HG03575 (cell line): ENCODE measurements around the gene LPCAT1.

Experiments
- ATAC-seq: cut with Tn5 transposase; IDR thresholded peaks from one replicate; pipeline ENCODE4 v1.9.1; 2021; ENCODE audit not compliant: unreplicated experiment, insufficient number of reproducible peaks, low FRiP score; ENCODE audit errors: extremely low read depth

The LPCAT1 gene

DNA sequence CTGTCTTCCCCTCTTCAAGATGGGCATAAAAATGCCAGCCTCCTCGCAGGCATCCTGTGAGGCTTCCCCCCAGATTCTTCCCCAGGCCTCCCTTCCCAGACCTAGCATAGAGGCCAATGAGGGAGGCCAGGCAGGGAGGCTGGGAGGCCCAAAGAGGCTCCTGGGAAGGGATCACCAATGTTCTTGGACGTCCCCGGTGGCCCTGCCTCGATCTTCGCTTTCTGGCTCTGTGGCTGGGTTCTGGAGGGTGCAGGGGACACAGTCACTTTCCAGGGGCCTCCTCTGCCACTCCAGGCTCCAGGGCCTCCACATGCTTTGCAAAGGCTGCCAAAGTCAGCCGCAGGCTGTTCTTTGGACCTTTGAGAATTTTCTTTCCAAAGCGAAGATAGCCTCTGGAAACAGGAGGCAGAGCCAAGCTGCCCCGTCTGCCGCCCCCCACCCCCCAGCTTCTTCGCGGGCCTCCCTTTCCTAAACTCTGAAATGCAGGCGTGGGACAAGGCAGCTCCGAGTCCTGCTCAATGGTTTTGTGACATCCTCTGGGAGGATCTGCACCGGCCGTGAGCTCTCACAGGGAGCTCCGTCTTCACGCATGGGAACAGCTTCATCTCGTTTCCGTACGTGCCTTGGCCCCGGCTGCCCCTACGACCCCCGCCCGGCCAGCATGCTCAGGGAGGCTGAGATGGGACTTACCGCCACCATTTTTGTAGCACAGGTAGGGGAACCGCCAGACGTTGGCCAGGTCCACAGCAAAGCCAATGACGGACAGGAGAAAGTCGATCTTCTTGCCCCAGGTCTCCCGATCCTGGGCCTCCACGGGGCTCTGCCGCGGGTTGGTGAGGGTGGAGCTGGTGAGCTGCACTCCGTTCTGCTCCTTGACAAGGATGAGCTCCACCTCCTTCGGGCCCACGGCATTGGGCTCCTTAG, 81.3 kb downstream of the LPCAT1 start:
- ATAC-seq, result no peak

DNA sequence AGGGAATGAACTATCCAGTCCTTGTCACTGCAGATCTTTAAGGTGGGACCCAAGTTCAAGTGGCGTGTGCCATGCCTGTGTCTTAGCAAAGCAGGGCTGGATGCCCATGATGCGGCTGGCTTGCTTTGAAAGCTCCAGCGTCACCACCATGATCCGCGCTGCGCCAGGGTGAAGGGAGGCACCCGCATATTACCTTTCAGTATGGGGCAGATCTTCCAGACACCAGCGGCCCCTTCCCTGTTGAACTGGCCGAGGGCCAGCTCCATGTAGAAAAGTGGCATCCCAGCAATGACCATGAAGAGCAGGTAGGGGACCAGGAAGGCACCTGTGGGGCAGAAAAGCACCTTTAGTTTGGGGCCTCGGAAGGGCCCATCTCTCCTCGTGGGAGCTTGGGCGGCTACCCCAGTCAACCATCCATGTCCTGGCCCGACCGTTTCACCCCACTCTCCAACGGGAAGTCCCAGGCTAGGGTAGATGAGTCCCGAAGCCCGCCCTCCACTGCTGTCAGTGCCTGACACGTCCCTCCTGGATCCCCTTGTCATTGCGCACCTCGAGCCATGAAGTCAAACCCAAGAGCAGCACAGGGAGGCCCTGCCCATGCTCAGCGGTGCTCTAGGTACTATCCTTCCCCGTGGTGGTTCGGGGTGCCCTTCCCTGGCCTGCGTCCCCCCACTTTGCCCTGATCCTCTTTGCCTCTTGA, 82.4 kb downstream of the LPCAT1 start:
- no peak for ATAC-seq

DNA sequence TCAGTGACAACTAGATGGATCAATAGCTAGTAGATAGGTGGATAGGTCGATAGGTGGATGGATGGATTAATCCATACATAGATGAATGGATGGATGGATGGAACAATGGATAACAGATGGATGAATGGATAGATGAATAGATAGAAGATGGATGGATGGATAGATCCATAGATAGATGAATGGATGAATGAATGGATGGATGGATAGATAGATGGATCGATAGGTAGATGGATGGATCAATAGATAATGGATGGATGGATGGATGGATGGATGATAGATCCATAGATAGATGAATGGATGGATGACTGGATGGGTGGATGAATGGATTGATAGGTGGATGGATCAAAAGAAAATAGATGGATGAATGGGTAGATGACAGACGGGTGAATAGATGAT, 83.7 kb downstream of the LPCAT1 start:
- no peak for ATAC-seq

DNA sequence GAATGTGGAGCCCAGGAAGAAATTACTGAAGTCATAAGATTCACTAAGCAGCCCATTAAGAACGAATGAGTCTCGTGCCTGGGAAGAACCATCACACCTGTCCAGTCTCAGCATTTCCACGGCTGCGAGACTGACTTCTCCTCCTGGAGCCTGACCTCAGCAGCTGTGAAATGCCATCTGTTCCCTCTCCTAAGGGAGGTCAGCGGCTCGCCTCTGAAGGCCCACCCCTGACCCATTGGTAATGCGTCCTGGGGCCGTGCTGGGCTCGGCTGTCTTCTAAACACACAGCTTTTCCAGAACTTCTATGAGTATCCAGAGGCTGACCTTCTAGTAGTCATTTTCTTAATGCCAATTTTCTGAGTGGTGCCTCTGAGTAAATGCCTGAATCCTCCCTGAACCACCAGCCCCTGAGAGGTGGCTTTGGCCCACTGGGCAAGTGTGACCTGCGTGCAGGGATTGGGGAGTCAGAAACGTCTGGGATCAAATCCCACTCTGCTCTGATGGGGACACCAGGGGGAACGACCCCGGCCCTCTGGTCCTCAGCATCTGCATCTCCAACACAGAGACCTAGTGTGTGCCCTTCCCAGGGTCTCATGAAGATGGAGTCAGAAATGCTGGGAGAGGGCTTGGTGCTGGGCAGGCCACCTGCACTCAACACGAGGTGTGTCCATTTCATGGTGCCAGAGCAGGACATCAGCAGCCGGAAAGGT, 84.2 kb downstream of the LPCAT1 start:
- ATAC-seq, result no peak

DNA sequence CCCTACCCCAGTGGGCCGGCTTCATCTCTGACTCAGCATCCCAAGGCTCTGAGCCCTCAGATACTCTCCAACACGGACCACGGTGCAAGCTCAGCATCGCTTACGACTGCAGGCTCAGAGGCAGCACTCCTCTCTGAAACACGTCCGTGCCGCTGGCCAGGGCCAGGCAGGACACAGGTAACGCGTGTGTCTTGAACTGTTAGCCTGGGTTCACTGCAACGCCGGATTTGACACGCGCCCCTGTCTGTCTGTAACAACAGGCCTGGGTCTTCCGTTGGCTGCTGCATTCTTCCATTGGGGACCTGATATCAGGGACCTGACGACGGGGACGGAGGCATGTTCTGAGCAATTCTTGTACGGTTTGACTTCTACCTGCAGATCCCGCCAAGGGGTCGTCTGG, 84.9 kb downstream of the LPCAT1 start:
- no peak for ATAC-seq

DNA sequence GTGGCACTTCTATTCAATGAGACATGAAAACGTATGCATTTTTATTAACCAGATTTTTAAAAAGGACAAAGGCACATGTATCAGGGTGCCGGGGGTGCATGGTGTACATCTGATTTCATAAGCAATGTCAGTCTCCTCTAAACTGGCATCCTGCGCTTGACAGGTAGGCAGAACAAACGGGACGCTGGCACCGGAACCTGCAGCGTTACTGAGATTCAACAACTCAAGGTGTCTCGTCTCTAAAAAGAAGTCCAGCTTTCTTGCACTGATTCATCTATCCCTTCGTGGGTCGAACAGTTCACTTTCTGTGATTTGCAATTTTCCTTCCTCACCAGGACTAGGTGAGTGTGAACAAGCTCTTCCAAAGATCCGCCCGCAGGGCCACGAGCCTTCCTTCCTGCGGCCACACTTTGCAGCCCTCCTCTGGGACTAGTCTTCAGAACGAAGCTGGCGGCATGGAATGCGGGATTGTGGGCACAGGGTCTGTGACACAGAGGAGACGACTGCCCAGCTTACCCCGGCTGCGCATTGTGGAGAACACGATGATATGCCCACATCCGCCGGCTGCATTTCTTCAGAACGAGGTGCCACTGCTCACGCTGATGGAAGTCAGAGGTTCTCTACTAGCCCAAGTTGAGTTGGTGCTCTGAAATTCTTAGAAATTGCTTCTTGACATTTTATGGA, 85.7 kb downstream of the LPCAT1 start:
- ATAC-seq, result no peak

GRCh38 chr5:1437226-1437829, 86.4 kb downstream of the LPCAT1 start:
- no peak for ATAC-seq

- ATAC-seq, result no peak
Observed at GRCh38 chr5:1436681-1437080, 87.1 kb downstream of the LPCAT1 start.

- no peak for ATAC-seq
Observed at GRCh38 chr5:1436036-1436435, 87.7 kb downstream of the LPCAT1 start.

DNA sequence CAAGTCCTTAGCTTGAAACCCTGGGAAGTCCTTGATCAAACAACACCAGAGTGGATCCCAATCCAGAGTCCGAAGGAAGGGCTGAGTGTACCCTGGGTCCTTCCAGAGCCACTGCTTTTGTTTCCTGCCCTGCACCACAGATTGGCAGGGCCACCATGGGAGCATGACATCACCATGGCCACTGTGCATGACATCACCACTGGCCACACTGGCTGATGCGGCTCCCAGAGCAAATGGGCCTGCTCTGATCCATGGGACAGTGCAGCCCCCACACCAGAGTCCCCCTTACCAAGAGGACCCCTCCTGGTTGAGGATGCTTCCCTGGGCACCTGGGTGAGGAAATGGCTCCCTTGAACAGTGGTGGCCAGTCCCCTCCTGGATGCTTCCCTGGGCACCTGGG, 88.4 kb downstream of the LPCAT1 start:
- no peak for ATAC-seq

- no peak for ATAC-seq
Observed at GRCh38 chr5:1432296-1432695, 91.5 kb downstream of the LPCAT1 start.

- ATAC-seq, result no peak
Observed at GRCh38 chr5:1431896-1432295, 91.9 kb downstream of the LPCAT1 start.

GRCh38 chr5:1431021-1431811, 92.5 kb downstream of the LPCAT1 start:
- ATAC-seq, result no peak

GRCh38 chr5:1430121-1430795, 93.5 kb downstream of the LPCAT1 start:
- no peak for ATAC-seq

- ATAC-seq, result no peak
Observed at GRCh38 chr5:1429496-1429895, 94.3 kb downstream of the LPCAT1 start.

DNA sequence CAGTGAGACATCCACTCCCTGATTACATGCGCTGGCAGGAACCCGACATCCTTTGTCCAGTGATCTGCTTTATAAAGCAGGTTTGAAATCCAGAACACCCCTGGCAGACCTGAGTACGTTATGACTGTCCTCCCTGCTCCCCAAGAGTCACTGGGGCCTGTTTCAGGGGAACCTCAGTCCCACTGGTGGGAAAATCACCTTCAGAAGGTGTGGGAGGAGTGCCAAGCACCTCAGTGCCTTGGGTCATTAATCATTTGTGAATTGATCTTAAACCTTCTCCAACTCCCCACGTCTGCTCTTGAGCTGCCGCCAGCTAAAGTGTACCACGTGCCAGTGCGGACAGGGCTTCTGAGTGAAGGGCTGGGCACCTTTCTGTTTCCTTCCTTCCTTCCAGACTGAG, 94.7 kb downstream of the LPCAT1 start:
- no peak for ATAC-seq

DNA sequence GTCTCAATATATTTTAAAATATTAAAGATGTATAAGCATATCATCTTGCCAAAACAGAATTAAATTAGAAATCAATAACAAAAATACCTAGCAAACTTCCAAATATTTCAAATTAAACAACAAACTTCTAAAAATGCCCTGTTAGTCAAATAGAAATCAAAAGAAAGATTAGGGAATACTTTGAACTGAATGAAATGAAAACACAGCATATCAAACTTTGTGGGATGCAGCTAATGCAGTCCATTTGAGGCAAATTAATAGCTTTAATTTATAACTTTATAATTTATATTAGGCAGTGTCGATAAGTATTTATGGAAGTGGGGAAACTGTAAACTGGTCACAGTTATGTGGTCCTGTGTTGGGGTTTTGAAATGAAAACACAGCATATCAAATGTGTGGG, 95.7 kb downstream of the LPCAT1 start:
- no peak for ATAC-seq

DNA sequence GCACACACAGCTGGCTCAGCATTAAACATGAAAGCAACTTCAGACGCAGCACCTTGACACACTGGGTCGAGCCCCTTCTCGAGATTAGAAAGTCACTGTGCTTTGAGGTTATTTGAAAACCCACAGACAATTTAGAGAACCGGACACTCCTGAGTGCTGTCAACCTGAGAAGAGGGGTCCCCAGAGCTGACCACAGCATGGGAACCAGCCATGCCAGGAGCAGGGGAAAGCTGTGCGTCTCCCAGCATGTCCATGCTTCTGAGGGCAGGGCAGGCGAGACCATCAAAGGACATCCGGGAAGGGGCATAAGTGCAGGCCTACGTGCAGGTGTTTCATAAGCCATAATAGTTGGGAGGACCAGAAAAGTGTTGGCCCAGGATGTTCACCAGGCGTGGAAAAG, 99.0 kb downstream of the LPCAT1 start:
- no peak for ATAC-seq
